ENCODE data around the gene NPY1R.

The NPY1R gene

GRCh38 chr4:163274861-163275260 is 57.5 kb downstream of the NPY1R start:
- no peak for DNase-seq
